NK-92 (cell line): ENCODE data around the gene TMEM204.

ENCODE experiments used
- DNase-seq: peaks from one replicate; lab custom pipeline; 2025; ENCODE audit not compliant: unreplicated experiment; lab: John Stamatoyannopoulos, UW

TMEM204 gene

DNA sequence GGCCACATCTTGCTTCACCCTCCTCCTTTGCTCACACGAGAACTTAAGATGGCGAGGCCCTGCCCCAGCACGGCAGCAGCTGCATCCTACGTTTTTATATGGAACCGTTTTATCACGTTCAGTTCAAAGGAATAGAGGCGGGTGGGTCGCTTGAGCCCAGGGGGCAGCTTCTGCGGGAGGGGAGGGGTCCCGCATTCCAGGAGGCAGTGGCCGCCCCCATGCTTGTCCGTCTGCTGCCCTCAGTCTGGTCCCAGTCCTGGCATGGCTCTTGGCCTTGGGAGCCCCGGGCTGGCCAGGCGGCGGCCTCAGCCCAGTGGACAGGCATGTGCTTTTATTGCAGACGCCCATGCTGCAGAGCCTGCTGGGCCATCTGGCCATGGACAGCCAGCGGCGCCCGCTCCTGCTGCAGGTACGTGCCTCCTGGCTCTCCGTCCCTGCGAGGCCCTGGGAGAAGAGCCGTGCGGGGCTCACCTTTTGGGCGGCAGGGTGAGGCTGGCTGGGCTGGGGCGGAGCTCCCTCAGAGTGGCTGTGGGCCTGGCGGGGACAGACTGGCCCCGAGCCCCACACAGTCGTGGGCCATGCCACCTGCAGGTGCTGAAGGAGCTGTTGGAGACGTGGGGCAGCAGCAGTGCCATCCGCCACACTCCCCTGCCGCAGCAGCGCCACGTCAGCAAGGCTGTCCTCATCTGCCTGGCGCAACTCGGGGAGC is 33.6 kb upstream of the TMEM204 start:
- no peak for DNase-seq

- no peak for DNase-seq
Observed at GRCh38 chr16:1500465-1501150, 32.9 kb upstream of the TMEM204 start.

- DNase-seq: no peak
Observed at GRCh38 chr16:1501630-1502029, 31.8 kb upstream of the TMEM204 start.

DNA sequence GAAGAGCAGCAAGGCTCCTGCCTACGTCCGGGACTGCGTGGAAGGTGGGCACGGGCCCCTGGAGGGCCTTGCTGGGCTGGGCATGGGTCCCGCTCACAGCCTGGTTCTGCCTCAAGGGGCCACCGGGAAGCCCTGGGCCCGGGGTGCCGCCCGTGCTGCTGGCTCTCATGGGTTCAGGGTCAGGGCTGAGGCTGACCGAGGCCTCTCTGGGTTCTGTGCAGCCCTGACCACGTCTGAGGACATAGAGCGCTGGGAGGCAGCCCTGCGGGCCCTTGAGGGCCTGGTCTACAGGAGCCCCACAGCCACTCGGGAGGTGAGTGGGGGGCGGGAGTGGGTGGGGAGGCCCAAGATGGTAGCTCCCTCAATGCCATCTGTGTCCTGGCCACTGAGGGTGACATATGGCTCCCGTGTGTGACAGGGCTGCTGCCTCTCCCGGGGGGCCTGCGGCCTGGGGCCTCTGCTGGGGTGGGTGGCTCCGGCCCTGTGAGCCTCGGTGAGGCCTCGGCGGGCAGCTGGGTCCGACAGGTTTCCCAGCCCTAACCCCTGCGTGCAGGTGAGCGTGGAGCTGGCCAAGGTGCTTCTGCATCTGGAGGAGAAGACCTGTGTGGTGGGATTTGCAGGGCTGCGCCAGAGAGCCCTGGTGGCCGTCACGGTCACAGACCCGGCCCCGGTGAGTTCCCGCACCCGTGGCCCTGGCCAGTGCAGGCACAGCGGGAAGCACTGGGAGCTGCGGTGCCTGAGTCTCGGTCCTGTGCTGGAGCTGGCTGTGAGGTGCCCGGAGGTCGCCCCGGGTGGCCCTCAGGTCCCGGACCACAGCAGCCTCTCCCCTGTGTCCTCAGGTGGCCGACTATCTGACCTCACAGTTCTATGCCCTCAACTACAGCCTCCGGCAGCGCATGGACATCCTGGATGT is 31.1 kb upstream of the TMEM204 start:
- no peak for DNase-seq

- DNase-seq: no peak
Observed at GRCh38 chr16:1503110-1503955, 30.1 kb upstream of the TMEM204 start.

DNA sequence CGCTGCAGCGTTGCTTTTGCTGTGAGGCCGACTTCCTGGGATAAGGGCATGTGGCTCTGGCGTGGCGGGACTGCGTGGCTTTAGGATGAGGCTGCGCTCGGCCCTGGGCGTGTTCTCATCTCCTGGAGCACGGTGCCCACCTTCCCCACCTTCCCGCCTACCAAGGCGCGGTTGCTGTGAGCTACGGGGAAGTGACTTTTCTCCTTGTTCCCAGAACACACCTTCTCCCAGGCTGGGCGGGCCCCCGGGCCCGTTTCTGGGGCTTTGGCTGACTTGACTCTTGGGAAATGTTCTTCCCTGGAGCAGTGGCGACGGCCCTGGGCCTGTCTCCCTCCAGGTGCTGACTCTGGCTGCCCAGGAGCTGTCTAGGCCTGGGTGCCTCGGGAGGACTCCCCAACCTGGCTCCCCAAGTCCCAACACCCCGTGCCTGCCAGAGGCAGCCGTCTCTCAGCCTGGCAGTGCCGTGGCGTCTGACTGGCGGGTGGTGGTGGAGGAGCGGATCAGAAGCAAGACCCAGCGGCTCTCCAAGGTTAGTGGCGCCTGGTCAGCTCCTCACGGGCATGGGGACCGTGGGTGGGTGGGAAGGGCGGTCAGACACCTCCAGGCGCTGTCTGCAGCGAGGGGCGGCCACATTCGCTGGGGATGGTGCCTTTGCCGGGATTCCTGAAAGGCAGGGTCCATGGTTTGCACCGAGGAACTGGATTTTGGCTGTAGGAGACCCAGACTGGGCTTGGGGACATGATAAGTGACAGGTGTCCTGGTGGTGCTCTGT is 28.2 kb upstream of the TMEM204 start:
- no peak for DNase-seq

DNA sequence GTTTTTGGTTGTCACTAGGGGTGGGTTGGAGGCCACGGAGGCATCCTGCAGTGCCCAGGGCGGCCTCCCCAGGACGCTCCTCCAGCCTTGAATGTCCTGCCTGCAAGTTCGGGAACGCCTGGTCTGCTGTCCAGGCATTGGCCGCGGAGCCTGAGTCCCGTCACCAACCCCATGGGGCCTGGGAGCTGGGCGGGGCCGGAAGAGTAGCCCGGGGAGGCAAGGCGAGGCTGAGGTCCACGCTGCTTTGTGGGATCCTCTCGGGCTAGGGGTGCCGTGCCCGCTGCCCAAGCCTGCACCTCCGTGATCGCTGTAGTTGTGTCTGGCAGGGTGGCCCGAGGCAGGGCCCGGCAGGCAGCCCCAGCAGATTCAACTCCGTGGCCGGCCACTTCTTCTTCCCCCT is 27.6 kb upstream of the TMEM204 start:
- no peak for DNase-seq

- no peak for DNase-seq
Observed at GRCh38 chr16:1506494-1507213, 26.8 kb upstream of the TMEM204 start.

- no peak for DNase-seq
Observed at GRCh38 chr16:1508494-1509187, 24.8 kb upstream of the TMEM204 start.

DNA sequence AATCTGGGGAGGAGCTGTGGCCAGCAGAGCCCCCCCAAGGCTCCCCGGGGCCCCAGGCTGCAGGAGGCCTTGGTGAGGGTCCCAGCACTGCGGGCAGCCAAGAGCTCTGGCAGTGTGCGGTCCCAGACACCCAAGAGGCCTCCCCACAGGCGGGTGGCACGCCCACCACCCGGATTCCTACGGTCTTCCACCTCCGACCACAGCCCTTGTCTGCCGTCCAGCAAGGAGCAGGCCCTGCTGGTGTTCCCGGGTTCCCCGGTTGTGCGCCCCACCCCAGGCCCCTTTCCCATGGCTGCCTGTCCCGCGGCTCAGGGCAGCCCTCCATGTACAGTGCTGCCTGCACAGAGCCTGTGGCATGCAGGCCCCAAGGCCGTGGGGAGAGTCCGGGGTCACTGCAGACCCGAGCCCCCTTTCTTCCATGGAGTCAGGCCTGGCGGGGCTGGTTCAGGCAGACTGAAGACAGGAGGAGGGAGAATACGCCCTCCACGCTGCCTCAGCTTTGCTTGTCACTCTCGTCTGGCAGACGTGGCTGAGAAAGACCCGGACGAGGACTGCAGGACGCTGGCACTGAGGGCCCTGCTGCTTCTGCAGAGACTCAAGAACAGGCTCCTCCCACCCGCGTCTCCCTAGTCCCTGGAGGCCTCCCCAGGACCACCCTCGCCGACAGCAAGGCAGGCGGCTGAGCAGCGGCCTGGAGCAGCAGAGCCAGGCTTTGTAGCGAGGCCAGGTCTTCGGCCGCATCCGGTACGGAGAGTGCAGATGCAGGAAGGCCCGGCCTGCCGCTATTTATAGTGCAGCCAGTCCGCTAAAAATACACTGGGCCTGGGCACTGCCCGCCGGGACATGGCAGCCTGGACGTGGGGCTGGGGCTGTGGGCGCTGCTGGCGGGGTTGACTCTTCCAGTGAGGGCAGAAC is 23.9 kb upstream of the TMEM204 start:
- DNase-seq: no peak

DNA sequence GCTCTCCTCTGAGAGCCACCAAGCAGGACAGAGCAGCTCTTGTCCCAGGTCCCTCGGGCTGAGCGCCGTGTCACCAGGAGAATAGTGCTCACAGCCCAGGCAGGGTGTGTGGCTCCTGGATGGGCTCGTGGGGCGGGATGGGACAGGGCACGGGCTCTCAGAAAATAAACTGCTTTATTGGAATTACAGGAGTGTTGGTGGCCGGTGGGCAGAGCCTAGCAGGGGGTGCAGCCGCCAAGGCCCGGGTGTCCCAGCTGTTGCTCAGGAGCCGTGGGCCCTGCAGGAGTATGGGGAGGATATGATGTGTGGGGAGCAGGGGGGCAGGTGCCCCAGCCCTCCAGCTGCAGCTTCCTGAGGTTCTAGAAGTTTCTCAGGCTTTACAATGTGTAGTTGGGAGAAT is 23.2 kb upstream of the TMEM204 start:
- no peak for DNase-seq

GRCh38 chr16:1510941-1511351 is 22.5 kb upstream of the TMEM204 start:
- no peak for DNase-seq

DNA sequence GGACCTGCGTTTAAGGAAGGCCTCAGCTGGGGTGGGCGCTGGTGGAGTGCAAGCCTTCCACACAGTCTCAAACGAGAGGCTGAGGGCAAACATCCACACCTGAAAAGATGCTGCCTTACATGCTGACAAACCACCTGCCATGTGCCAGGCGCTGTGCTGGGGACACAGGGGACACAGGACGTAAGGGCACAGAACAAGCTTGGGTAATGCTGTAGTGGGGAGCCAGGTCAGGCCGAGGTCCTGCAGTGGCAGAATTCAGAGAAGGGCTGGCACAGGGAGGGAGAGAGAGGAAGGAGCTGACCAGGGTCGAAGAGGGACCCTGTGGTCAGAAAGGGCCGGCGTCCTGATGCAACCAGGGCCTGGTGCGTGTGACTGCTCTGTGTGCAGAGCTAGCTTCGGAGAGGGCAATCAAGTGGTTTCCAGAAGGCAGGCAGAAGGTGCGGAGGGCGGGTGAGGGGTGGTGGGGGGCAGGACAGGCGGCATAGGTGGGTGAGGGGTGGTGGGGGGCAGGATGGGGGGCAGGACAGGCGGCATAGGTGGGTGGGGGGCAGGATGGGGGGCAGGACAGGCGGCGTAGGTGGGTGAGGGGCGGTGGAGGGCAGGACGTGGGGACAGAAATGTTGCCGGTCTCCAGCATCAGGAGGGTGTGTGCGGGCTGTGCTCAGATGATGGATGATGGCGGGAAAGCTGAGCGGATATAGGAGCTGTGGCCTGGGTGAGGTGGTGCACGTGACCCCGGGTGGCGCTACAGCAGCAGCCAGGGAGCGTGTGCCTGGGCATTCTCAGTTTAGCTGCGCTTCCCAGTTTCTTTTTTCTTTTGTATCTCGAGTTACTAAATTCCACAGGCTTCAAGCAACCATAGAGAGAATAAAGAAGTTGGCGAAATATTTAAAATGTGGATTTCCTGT is 21.6 kb upstream of the TMEM204 start:
- no peak for DNase-seq

DNA sequence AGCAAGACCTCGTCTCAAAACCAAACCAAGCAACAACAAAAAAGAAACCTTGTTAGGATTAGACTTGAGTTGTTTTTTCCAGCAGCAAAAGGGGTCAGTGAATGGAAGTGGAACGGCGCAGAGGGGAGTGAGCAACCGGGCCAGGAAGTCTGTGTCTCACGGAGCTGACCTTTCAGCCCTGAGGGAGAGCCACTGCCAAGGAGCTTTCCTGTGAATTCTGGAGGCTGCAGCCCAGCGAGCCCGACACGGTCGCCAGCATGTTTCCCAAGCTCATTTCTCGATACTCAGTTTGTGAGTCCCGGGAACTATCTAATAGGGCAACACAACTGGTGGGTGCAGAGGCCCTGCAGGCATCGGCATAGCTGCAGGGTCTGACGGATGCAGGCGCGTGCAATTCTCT is 20.7 kb upstream of the TMEM204 start:
- no peak for DNase-seq

DNA sequence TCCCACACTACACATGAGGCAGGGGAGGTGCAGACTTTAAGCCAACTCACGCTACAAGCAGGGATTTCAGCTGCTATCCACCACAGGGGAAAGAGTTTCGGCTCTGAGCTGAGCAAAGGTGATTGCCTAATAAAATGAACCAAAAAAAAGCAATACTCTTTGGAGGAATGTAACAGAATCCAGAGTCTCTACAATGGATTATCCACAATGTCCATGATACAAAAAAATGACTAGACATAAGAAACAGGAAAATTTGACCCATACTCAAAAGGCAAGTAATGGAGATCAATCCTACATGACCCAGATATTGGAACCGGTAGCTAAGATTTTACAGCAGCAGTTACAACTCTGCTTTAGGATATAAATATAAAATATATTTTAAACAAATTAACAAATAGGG is 19.0 kb upstream of the TMEM204 start:
- no peak for DNase-seq

GRCh38 chr16:1518626-1519135 is 14.8 kb upstream of the TMEM204 start:
- no peak for DNase-seq

GRCh38 chr16:1519831-1520230 is 13.6 kb upstream of the TMEM204 start:
- no peak for DNase-seq
